A673 (cell line): Measurements from ENCODE around the gene THY1.

ENCODE experiments used
- CTCF ChIP-seq: fragments of 300-800, 200-600 bp; sonication (generic); conservative IDR thresholded peaks from 2 replicates; pipeline ENCODE4 v1.5.1; 2017; ENCODE audit warnings: low read depth, mild to moderate bottlenecking, antibody characterized with exemption, low read length, moderate library complexity, mixed read lengths
- EZH2 ChIP-seq: fragments of 200-600 bp; sonication (generic); IDR thresholded peaks from 2 replicates; pipeline ENCODE4 v1.6.1; 2017; ENCODE audit warnings: borderline replicate concordance, low read depth, mild to moderate bottlenecking, mixed read lengths, antibody characterized with exemption, low read length; ENCODE audit not compliant: poor library complexity, severe bottlenecking

- TF ChIP-seq CTCF (no peak), EZH2 (no peak)
Measured at GRCh38 chr11:119377112-119377901, 45.7 kb downstream of the THY1 start.
